ENCODE measurements around the gene CALML3. TPM values are rescaled to one million over a fixed set of nuclear protein-coding genes. Genes with fewer than 3 reads are reported as not detected.

The CALML3 gene
- total RNA-seq, 1 experiment from 2014 or later: not detected

- H3K9ac ChIP-seq (ENCODE audit: extremely low read depth, insufficient read length, low read length): no peak overlapping the region
- Mint-ChIP-seq H3K27ac (no peak overlapping the region), H3K9me3 (no peaks in the 10 kb centered on the region), H3K36me3 (ENCODE audit: insufficient read depth in 1 of 3, low read depth in 3 of 3) (no peaks in the 10 kb centered on the region), H3K4me1 (peaks cover 5 to 13% of the 10 kb centered on the region in 2 experiments; a peak in 3 of 4 replicates), H3K4me3 (no peak overlapping the region; a peak in 1 of 5 replicates), H3K27me3 (ENCODE audit: low read depth) (peaks cover 3% of the 10 kb centered on the region; the same call in 1 of the 2 replicates)
- H4K8ac ChIP-seq (replicated peaks; ENCODE audit: insufficient read length, low read depth, low read length): no peak overlapping the region
- H3K14ac ChIP-seq (ENCODE audit: insufficient read depth, low read length): no peak overlapping the region
- no peak overlapping the region for H3K18ac ChIP-seq (ENCODE audit: insufficient read length, low read depth, low read length)
- no peak overlapping the region for H4K5ac ChIP-seq (ENCODE audit: insufficient read length, low read depth, low read length)
- H3K79me1 ChIP-seq (ENCODE audit: insufficient read depth, low read depth, low read length, poor library complexity, severe bottlenecking): no peaks in the 10 kb centered on the region
- TF ChIP-seq CTCF (conservative IDR thresholded peaks at IDR 0.05): no peak
- H3K56ac ChIP-seq (ENCODE audit: insufficient read length, low read depth, low read length): no peak overlapping the region
- H4K91ac ChIP-seq (ENCODE audit: insufficient read length, low read depth, low read length): no peak overlapping the region
- no peaks in the 10 kb centered on the region for H3K79me2 ChIP-seq (ENCODE audit: insufficient read depth, low read length)
- no peaks in the 10 kb centered on the region for H4K20me1 ChIP-seq (ENCODE audit: control insufficient read depth, insufficient read depth, insufficient read length)
- H3K23me2 ChIP-seq (ENCODE audit: insufficient read length, low read depth, low read length, poor library complexity, severe bottlenecking): no peaks in the 10 kb centered on the region
- no peak overlapping the region for H3K27ac ChIP-seq (ENCODE audit: insufficient read length, low read depth, low read length)
- H2AK5ac ChIP-seq (ENCODE audit: insufficient read length, low read length): no peak overlapping the region
- no peak overlapping the region for H3T11ph ChIP-seq (ENCODE audit: low read length)
- no peak for DNase-seq
- no peak overlapping the region for H2AFZ ChIP-seq (ENCODE audit: low read length)
- no CpG with 5 or more reads among the region's 13 CpGs for WGBS (ENCODE audit: extremely low coverage, insufficient read length, low lambda C conversion rate)
- H3K4me2 ChIP-seq (ENCODE audit: insufficient read depth, insufficient read length, low read length): no peak overlapping the region
- H2BK5ac ChIP-seq (ENCODE audit: insufficient read length, low read length): no peak overlapping the region
- no peaks in the 10 kb centered on the region for H3K27me3 ChIP-seq (ENCODE audit: insufficient read depth, low read length)
- no peak overlapping the region for H2BK120ac ChIP-seq (ENCODE audit: low read depth, low read length, poor library complexity, severe bottlenecking)
- H2BK12ac ChIP-seq (ENCODE audit: insufficient read length, low read depth, low read length): no peak overlapping the region
- no peak overlapping the region for H3K4ac ChIP-seq (ENCODE audit: low read depth, low read length)
- H2BK20ac ChIP-seq (ENCODE audit: low read depth, low read length, poor library complexity, severe bottlenecking): no peak overlapping the region
- no peak overlapping the region for H2BK15ac ChIP-seq (ENCODE audit: low read depth, low read length)
- no peak overlapping the region for H3K23ac ChIP-seq (ENCODE audit: insufficient read length, low read depth, low read length)
- no peaks in the 10 kb centered on the region for H3K9me3 ChIP-seq (ENCODE audit: control insufficient read depth, low read depth, low read length)
- no peaks in the 10 kb centered on the region for H3K4me1 ChIP-seq (ENCODE audit: insufficient read depth, low read length)
Observed at GRCh38 chr10:5570979-5571810, 46.4 kb downstream of the CALML3 start.

All from H9 (cell line).